Retinal pigment epithelial cell (primary cell): ENCODE measurements around the gene E2F2.

Experiments used
- DNase-seq: peaks from one replicate; pipeline ENCODE4 v3.0.0-alpha.2; 2010; ENCODE audit warnings: low read depth
- H3K4me3 ChIP-seq: 2 replicates; pipeline ENCODE4 v1.5.1; 2011; ENCODE audit warnings: mild to moderate bottlenecking, low read length, control low read depth, moderate library complexity
- CTCF ChIP-seq: conservative IDR thresholded peaks from 2 replicates; pipeline ENCODE4 v1.5.1; 2011; ENCODE audit warnings: low read depth, low read length, control low read depth, inconsistent platforms

The E2F2 gene

GRCh38 chr1:23554127-23554480 lies 23.1 kb upstream of the E2F2 start:
- no peak for DNase-seq
- peak overlapping the region; percentile 1 for H3K4me3 ChIP-seq
- TF ChIP-seq CTCF: no peak

- DNase-seq: no peak
- H3K4me3 ChIP-seq: no peak overlapping the region
- no peak for TF ChIP-seq CTCF
Observed at GRCh38 chr1:23553231-23554126, 22.4 kb upstream of the E2F2 start.

- no peak for TF ChIP-seq CTCF
- no peak overlapping the region for H3K4me3 ChIP-seq
- no peak for DNase-seq
Observed at GRCh38 chr1:23551849-23552248, 20.8 kb upstream of the E2F2 start.

- no peak for TF ChIP-seq CTCF
- no peak overlapping the region for H3K4me3 ChIP-seq
- no peak for DNase-seq
Observed at GRCh38 chr1:23548704-23549143, 17.7 kb upstream of the E2F2 start.

GRCh38 chr1:23546897-23547584 lies 16.0 kb upstream of the E2F2 start:
- no peak overlapping the region for H3K4me3 ChIP-seq
- peak; percentile 66 for DNase-seq
- no peak for TF ChIP-seq CTCF

GRCh38 chr1:23545851-23546250 lies 14.8 kb upstream of the E2F2 start:
- no peak for TF ChIP-seq CTCF
- DNase-seq: no peak
- H3K4me3 ChIP-seq: no peak overlapping the region
